HG03064 (cell line): Measurements from ENCODE around the gene SHF.

Experiments used
- ATAC-seq: cut with Tn5 transposase; IDR thresholded peaks from one replicate; pipeline ENCODE4 v1.9.1; 2021; ENCODE audit warnings: low read depth; ENCODE audit not compliant: unreplicated experiment

SHF gene

DNA sequence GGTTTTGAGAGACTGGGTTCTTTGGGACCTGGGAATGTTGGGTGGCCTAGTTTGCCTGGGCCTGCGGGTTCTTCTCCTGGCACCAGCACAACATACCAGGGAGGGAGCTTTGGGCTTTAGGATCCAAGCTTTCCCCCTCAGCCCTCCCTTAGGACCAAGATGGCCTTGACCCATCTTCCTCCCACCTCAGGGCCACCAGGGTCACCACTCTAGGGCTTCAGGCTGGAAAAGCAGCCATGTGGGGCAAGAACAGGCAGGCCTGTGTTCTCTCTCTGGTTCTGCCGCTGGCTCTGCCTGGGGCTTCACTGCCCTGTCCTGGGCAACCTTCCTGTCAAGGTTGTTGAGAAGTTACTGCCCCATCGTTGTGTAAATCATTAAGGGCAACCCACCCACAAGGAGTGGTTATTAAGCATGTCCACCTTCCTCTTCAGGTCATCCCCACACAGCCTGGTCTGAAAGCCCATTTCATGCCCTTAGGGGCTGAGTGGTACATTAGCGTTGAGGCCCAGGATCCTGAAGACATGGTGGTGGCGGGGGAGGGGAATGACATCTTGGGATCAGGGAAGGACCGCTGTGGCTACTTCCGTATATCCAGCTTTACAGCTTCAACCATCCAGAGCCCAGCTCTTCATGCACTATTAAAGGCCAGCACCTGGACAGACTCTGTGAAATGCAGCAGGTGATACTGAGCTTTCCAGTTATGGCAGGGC lies 57.3 kb downstream of the SHF start:
- no peak for ATAC-seq

DNA sequence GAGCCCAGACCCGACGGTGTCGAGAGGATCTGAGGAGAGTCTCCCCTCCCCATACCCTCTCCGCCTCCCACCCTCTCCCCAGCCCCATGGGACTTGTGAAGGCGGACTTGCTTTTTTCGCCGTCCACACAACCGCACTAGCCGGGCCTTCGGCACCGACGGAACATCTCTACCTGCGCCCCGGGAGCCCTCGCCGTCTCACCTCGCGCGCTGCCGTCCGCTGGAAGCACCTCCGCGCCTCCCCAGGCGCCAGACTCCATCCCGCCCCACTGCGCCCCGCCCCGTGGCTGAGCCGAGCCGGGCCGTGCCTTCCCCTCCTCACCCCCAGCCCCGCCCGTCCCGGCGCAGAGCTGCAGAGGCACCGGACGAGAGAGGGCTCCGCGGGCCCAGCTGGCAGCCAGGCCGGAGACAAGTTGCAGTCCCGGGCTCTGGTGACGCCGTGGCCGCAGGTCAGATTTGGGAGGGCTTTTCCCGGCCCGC lies 58.1 kb downstream of the SHF start, which contains the start of the genes DUOX1 and DUOXA1:
TSS of gene DUOX1 (plus strand) at position 344 of the 479 bp plus-strand sequence. CDS start 1,973 bp downstream, outside the sequence.
TSS of gene DUOXA1 (minus strand) at position 229 of the 479 bp plus-strand sequence. CDS start 6,865 bp downstream, outside the sequence.
- ATAC-seq, result no peak

DNA sequence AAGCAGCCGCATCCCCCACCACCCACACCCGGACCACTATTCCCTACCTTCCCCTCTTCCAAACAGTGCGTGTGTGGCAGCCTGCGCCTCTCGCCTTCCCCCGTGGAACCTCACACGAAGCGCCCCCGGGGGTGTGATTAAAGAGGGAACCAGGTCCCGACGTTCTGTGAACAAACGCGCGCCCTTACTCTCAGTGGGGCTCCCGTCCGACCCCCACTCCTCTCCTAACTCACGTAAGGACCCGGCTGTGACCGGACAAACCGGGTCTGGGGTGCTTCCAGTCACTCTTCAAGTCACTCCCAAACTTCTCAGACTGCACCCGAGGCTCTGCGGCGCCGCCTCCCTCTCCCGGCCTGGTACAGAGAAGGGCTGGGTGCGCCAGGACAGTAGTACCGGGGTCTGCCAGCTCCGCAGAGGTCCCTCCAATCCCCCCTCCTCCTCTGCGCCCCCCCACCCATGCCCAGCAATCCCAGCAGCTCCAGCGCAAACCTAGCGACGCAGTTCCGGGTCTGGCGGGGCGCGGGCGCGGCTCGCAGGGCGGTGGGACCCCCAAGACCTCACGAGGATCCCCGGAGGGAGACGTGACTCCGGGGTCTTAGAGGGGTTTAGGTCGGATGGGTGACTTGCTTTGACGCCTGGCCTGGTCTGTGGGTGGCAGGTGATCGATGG lies 58.7 kb downstream of the SHF start:
- ATAC-seq, result no peak

DNA sequence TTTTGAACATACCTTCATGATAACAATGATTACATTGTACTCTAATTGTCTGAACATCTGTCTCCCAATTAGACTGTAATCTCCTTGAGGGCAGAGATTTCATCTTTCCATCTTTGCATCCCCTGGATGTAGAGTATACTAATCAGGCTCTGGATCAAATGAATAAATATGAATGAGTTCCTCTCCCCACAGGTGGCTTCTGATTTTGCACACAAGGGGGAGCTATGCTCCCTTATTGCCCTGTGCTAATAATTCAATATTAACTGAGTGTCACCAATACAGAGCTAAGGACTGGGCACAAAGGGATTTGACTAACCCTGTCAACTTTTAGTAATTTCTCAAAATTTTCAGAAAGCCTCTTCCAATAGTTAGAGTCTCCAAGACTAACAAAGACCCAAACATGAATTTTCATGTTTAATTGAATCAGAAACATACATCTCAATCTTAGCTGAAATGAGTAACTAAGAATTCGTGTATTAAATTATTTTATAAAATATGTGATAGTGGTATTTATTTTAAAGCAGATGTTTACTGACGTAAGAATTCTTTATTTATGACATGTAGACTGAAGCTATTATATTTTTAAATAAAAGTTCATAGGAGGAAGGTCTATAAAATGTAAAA lies 61.1 kb downstream of the SHF start:
- no peak for ATAC-seq

DNA sequence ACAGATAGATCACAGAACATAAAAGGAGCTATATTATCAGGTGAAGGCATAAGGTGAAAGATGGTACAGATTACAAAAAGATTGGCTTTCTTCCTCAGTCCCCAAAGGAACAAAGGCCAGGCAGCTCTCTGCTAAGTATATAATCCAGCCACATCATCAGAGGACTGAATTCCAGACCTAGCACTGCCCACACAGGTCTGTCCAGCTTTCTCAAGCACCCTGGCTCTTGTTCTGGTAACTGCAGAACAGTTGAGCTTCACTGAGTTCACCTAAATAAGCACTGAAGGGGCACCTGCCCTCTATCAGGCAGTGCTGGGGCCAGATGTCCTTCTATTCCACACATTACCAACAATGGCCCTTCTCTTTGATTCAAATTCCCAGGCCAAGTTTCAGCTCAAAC lies 64.4 kb downstream of the SHF start:
- ATAC-seq, result no peak

DNA sequence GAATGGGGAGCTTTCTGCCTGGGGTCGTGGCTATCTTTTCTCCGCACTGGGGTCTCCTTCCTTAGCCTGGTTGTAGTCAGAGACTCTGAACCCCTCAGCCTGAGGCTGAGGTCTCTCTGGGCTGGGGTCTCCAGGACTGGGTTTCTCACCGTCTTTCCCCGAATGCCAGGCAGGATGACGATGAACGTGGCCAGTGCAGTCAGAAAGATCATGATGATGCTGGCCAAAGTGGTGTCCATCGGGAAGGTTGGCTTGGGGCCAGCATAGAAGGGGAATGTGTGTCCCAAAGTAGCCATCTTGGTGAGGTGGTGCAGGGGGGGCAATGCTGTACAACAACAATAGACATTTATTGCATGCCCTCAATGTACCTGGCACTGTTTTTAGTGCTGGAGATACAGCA lies 65.0 kb downstream of the SHF start:
- ATAC-seq, result no peak

DNA sequence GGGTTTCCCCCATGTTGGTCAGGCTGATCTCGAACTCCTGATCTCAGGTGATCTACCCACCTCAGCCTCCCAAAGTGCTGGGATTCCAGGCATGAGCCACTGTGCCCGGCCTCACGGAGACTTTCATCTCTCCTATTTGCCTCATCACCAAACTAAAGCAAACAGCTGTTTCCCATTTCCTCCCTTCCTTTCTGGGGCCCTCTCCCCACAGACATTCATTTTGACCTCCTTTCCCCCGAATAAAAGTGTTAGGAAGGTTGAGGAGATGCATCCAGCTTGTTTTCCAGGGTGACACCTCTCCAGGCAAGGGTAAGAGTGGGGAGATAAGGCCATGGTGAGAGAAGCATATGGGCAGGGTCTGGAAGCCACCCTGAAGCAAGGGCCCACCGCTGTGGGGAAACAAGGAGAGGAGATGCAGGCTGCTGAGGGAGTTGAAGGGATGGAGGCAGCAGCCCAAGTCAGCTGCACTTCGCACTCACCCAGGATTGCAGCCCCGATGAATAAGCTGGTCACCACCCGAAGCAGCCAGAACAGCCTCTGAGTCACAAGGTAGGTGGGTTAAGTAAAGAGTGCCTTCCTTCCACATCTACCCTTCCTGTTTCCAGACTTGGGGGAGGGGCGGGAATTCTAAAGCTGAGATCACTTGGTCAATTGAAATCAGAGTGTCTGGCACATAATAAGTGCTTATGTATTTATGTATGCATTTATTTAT lies 65.9 kb downstream of the SHF start:
- ATAC-seq, result no peak

DNA sequence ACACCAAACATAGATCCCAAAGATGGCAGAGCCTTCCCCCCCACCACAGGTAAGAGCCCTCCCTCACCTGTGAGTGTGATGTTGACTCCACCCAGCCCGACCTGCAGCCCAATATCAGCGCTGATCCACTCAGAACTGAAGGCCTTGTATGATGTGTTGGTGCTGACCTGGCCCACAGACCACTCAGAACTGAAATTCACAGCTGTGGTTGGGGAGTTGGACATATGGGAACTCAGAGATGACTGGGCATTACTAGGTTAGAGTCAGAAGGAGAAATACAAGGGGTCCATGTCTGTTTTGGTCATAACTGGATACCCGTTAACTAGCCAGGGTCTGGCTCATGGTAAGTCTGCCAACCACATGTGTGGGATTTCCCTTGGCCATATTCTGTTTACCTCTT lies 66.7 kb downstream of the SHF start:
- no peak for ATAC-seq

DNA sequence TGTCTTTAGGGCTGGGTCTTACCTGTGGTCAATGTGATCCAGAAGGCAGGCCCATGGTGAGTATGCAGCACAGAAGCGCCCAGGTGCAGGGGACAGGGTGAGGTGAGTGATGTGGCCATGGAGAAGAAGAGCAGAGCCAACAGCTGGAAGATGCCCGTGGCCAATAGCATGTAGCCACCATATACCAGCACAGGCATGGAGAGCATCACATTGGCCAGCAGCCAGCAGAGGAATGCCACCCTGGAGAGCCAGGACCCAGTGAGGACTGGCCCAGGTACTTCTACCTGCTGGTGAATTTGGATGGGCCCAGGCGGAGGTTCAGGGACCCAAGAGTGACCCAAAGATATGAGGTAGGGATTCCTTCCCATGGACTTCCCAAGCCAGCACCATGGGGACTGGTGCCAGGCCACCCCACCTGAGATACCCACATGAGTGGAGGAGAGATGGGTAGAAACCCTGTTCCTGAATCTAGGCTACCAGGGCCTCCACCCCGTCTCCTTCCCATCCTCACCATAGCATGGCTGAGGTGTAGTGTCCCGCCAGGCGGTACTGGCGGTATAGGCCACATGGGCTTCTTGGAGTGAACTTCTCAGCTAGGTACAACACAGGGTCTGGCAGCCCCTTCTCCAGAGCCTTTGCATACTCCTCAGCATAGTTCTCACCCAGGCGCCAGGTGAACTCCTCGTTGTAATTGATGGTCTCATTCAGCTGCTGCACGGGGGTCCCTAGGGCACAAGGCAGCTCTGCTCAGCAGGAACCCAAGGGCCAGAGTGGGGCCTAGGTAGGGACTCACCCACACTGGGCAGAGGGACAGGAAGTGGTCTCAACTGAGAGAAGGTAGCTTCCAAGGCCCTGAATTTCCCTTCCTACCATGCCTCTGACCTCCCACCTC lies 67.4 kb downstream of the SHF start:
- no peak for ATAC-seq

DNA sequence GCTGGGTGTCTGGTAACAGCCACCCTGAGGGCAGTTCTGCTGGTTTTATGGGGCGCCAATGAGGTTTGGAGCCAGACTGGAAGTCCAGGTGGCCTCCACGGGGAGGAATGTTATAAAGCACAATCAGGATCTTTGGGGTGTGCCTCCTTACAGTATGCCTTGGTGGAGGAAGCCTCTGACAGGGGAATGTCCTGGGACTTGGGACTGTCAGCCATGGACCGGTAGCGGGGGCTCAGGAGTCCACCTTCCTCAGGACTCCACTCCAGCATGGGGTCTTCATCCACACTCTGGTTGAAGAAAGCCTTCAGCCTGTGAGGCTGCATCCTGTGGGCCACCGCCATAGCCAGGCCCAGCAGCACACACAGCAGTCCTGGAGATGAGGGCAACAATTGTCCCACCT lies 68.8 kb downstream of the SHF start:
- no peak for ATAC-seq

DNA sequence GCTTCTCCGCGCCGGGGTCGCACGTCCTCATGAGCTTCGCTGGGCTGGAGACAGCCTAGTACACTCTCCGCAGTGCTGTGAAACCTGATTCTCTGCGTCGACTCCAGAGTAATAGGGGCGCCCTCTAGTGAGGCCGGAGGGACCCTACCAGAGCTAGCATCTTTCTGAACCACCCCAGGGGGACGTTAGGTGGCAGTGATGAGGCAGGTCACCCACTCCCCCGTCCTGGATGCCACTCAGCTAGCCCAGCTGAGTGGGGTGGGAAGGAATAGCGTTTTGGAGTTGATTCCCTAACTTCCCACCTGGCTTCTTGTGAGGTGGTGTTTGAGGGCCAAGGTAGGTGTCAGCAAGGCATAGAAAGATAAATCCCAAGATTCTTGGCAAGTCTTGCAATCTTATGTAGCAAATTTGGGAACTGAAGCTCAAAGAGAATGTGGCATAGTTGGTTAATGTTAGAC lies 69.6 kb downstream of the SHF start:
- peak; percentile 97 for ATAC-seq

DNA sequence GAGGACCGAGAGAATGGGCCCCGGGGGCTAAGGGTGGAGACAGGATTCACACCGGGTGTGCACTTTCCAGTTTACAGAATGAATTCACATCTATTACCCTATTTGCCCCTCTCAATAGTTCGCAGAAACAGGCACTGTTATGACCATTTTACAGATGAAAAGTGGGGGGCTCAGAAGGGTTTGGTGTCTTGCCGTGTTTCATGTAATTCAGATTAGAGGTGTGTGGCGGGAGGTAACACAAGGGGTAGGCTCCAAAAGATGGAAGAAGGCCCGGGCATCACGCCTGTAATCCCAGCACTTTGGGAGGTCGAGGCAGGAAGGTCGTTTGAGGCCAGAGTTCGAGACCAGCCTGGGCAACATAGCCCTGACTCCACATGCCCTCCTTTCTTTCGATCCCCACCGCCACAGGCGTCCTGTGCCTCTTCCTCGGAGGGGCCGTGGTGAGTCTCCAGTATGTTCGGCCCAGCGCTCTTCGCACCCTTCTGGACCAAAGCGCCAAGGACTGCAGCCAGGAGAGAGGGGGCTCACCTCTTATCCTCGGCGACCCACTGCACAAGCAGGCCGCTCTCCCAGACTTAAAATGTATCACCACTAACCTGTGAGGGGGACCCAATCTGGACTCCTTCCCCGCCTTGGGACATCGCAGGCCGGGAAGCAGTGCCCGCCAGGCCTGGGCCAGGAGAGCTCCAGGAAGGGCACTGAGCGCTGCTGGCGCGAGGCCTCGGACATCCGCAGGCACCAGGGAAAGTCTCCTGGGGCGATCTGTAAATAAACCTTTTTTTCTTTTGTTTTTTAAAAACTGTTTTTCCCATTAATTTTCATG lies 70.2 kb downstream of the SHF start:
- peak; percentile 29 for ATAC-seq
